KG1 (cell line): ENCODE measurements around the gene CORO2B.

Experiments
- DNase-seq: peaks from one replicate; lab custom pipeline; 2025; lab: John Stamatoyannopoulos, UW

CORO2B gene

GRCh38 chr15:68578980-68579935 is at the start of gene CORO2B:
CORO2B (plus strand) TSS chr15:68578993; CDS start chr15:68579263, 270 bp downstream.
- no peak for DNase-seq

- DNase-seq: no peak
These were observed 47.2 kb upstream of the CORO2B start for GRCh38 chr15:68531387-68532179.

DNA sequence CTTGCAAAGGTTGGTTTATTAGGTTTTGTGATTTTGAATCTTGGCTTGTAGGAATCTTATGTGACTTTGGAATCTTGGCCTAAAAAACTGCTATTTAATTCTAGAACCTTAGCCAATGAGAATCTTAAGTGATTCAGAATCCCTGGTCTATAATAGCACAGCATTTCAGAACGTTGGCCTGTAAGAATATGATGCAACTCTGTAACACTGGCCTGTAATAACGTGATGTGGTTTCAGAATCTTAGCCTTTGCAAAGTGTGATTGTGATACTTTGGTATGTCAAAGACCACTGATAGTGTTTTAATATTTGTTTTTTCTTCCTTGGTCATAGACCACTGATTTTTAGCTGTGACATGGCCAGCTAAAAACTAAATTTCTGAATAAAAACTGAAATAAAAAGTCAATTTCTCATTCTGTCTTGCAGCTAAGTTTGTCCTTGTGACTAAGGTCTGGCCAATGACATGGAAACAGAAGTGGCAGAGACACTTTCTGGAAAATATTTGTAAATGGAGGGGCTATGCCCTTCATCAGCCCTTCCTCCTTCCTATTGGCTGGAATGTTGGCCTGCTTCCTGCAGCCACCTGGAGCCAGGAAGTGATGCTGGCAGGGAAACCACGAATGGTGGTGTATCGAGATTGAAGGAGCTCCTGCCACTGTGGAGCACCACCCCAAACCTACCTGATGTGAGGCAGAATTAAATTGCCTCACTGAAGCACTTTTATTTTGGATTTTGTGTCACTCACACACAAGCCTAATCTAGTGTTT is 42.3 kb upstream of the CORO2B start:
- no peak for DNase-seq

- DNase-seq: no peak
These were observed 41.7 kb upstream of the CORO2B start for GRCh38 chr15:68537097-68537496.

DNA sequence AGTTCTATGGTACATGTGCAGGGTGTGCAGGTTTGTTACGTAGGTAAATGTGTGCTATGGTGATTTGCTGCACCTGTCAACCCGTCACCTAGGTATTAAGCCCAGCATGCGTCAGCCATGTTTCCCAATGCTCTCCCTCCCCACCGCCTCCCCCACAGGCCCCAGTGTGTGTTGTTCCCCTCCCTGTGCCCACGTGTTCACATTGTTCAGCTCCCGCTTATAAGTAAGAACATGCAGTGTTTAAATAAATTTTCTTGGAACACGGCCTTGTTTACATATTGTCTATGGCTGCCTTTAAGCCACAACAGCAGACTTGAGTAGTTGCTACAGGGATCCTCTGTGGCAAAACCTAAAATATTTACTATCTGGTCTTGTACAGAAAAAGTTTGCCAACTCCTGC is 41.3 kb upstream of the CORO2B start:
- DNase-seq: no peak

DNA sequence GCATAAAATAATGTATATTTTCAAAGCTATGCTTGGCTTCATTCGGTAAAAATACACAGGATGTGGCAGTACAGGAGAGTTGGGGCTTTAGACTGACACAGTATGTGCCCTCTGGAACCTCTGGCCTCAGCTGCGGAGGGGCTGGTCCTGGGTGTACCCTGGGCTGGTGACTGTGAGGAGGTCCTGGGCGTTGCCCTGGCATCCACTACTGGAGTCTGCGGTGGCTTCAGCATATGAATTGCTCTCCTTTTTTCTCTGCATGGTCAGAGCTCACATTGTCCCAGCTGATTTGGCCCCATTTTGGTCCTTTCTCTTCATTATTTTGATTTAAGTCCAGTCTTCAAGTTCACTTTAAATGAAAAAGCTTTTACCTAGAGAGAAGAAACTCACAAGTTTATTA is 40.5 kb upstream of the CORO2B start:
- DNase-seq: no peak

GRCh38 chr15:68541743-68542142 is 37.0 kb upstream of the CORO2B start:
- DNase-seq: no peak

- no peak for DNase-seq
These were observed 36.4 kb upstream of the CORO2B start for GRCh38 chr15:68542348-68542747.

GRCh38 chr15:68542771-68543164 is 36.0 kb upstream of the CORO2B start:
- no peak for DNase-seq

GRCh38 chr15:68543165-68544008 is 35.4 kb upstream of the CORO2B start:
- no peak for DNase-seq

DNA sequence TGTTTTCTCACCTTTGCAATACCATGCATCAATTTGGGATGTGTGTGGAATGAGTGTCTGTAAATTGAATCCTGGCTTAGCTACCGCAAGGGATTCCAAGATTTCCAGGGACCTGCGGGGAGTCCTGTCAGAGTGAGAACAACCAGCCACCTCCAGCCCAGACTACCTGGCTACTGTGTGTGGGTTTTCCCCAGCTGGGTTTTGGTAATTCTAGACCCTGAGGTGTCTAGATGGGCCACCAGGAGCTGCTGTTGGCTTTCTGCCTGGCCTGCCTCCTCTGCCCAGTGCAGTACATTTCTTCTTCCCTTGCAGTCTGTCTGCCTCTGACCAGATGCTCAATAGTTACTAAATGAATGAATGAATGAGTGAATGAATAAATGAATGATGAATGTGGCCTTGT is 32.5 kb upstream of the CORO2B start:
- DNase-seq: no peak

- DNase-seq: no peak
These were observed 30.4 kb upstream of the CORO2B start for GRCh38 chr15:68548364-68548763.

DNA sequence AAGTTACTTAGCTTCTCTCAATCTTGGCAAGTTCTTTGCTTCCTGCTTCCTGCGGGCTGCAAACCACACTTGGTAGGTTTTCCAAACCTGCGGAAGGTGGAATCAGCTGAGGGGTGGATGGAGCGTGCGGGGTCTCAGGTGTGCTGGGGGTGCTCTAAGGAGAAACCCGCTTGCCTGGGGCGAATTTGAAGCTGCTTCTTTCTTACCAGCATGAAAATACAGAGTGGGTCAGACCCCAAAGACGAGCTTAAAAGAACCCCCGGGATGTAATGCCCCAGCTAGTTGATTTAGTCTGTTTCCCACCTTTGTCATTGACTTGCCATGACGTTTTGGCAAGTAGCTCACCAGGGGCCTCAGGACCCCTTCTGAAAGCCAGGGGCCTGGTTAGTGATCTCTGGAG is 28.8 kb upstream of the CORO2B start:
- DNase-seq: no peak

- peak; percentile 35 for DNase-seq
These were observed 28.1 kb upstream of the CORO2B start for GRCh38 chr15:68550498-68551295.

- no peak for DNase-seq
These were observed 27.5 kb upstream of the CORO2B start for GRCh38 chr15:68551296-68551635.

- no peak for DNase-seq
These were observed 26.4 kb upstream of the CORO2B start for GRCh38 chr15:68552344-68552743.

- no peak for DNase-seq
These were observed 26.0 kb upstream of the CORO2B start for GRCh38 chr15:68552773-68553172.

DNA sequence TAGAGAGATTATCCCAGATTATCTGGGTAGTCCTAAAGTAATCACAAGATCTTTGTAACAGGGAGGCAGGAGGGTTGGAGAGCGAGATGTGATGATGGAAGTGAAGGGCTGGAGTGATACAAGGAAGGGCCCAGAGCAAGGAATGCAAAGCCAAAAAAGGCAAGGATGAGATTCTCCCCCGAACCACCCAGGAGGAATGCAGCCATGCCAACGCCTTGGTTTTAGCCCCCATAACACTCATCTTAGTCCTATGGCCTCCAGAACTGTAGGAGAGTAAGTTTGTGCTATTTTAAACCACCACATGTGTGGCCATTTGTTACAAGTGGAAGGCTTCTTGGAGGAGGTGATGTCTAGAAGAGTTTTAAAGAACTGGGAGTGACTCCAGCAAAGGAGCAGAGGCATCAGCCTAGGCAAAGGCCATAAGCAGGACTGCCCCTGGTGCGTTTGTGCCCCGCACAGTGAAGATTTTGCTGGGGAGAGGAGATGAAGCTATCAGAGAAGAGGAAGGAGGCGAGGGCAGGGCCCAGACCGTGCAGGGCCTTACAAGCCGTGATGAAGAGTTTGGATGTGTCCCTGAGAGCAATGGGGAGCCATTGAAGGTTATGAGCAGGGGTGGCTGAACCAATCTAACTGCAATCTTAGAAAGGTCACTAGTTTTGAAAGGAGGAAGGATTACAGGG is 25.3 kb upstream of the CORO2B start:
- no peak for DNase-seq

- peak; percentile 46 for DNase-seq
These were observed 24.6 kb upstream of the CORO2B start for GRCh38 chr15:68553994-68554720.
